Fibroblast of mammary gland (primary cell): Measurements from ENCODE around the gene ADAT1.
A peak's percentile ranks its signal among the peaks of the same experiment; 100 is the strongest.

ENCODE experiments used
- DNase-seq: peaks from one replicate; pipeline ENCODE4 v3.0.0-alpha.2; 2010; ENCODE audit warnings: low read depth
- H3K4me3 ChIP-seq: 2 replicates; pipeline ENCODE4 v1.5.1; 2011; ENCODE audit warnings: low read depth, mild to moderate bottlenecking, low read length, moderate library complexity; ENCODE audit not compliant: control insufficient read depth
- CTCF ChIP-seq: conservative IDR thresholded peaks from 2 replicates; pipeline ENCODE4 v1.5.1; 2011; ENCODE audit warnings: low read depth, low read length, inconsistent platforms; ENCODE audit not compliant: control insufficient read depth, insufficient read depth

Gene ADAT1

GRCh38 chr16:75566758-75567255, 56.3 kb downstream of the ADAT1 start:
- H3K4me3 ChIP-seq: peak overlapping the region; percentile 87
- TF ChIP-seq CTCF: no peak
- no peak for DNase-seq

- H3K4me3 ChIP-seq: peak within 1 kb of the TSS; percentile 87
- peak; percentile 55 for DNase-seq
- no peak for TF ChIP-seq CTCF
Measured at GRCh38 chr16:75566040-75566757, 56.9 kb downstream of the ADAT1 start, which contains the start of gene GABARAPL2. GABARAPL2 (plus strand) TSS chr16:75566379; CDS start chr16:75566487, 108 bp downstream.

GRCh38 chr16:75565640-75566039, 57.4 kb downstream of the ADAT1 start:
- no peak for TF ChIP-seq CTCF
- DNase-seq: no peak
- peak overlapping the region; percentile 87 for H3K4me3 ChIP-seq

GRCh38 chr16:75559564-75560372, 63.3 kb downstream of the ADAT1 start:
- peak; percentile 85 for DNase-seq
- no peak overlapping the region for H3K4me3 ChIP-seq

GRCh38 chr16:75558846-75559401, 64.2 kb downstream of the ADAT1 start:
- no peak overlapping the region for H3K4me3 ChIP-seq
- no peak for DNase-seq
- no peak for TF ChIP-seq CTCF

More at GRCh38 chr16:75559564-75560372, 63.3 kb downstream of the ADAT1 start:
- TF ChIP-seq CTCF: no peak

- H3K4me3 ChIP-seq: peak overlapping the region; percentile 83
- DNase-seq: no peak
- no peak for TF ChIP-seq CTCF
Measured at GRCh38 chr16:75556431-75556950, 66.6 kb downstream of the ADAT1 start.
